ENCODE data around the gene SLC25A22.

Gene SLC25A22

GRCh38 chr11:746289-747157 lies 51.6 kb downstream of the SLC25A22 start:
- no peak for DNase-seq (ENCODE audit: low read depth)

- no peak for DNase-seq (ENCODE audit: low read depth)
These were observed 52.7 kb downstream of the SLC25A22 start for GRCh38 chr11:745428-745827.

- DNase-seq (ENCODE audit: low read depth): no peak
These were observed 55.4 kb downstream of the SLC25A22 start for GRCh38 chr11:742571-743201.

- DNase-seq (ENCODE audit: low read depth): no peak
These were observed 55.9 kb downstream of the SLC25A22 start for GRCh38 chr11:742156-742546.

Data from stimulated activated CD8-positive, alpha-beta memory T cell treated with anti-CD3 and anti-CD28 coated beads, Interleukin-15, amount 100 ng/mL, for 24 hours (primary cell).